ENCODE measurements around the gene ITGA3. TPM values are rescaled to one million over a fixed set of nuclear protein-coding genes. Genes with fewer than 3 reads are reported as not detected.

The ITGA3 gene
- total and polyA plus RNA-seq, 2 of the 13 experiments (the other 11 are each of a cell fraction or from before 2014, with no cell fraction given) = 0.48 to 0.69 TPM

- no peak for TF ChIP-seq RBM22 (optimal IDR thresholded peaks at IDR 0.05; ENCODE audit: low read length)
- no peak for TF ChIP-seq DZIP1 (CRISPR knock-in tag; IDR thresholded peaks at IDR 0.05)
- TF ChIP-seq SYNCRIP (IDR thresholded peaks at IDR 0.05; ENCODE audit: insufficient read depth, low read depth, low read length) = no peak
- TF ChIP-seq SNAI1 (CRISPR knock-in tag; IDR thresholded peaks at IDR 0.05; ENCODE audit: borderline replicate concordance) = no peak
- TF ChIP-seq EEA1 (CRISPR knock-in tag; IDR thresholded peaks at IDR 0.05; ENCODE audit: borderline replicate concordance) = no peak
- no peak; the same call in 1 of the 2 replicates for TF ChIP-seq NFYC (CRISPR knock-in tag; IDR thresholded peaks at IDR 0.05)
- no peak for TF ChIP-seq ZNF576 (CRISPR knock-in tag; IDR thresholded peaks at IDR 0.05)
- peak; percentile 63 for TF ChIP-seq RAD21 (CRISPR knock-in tag; IDR thresholded peaks at IDR 0.05)
- TF ChIP-seq ZSCAN9 (CRISPR knock-in tag; IDR thresholded peaks at IDR 0.05; ENCODE audit: borderline replicate concordance) = no peak
- no peak for TF ChIP-seq ZBTB39 (CRISPR knock-in tag; IDR thresholded peaks at IDR 0.05)
- TF ChIP-seq IRF9 (CRISPR knock-in tag; IDR thresholded peaks at IDR 0.05; ENCODE audit: borderline replicate concordance) = no peak
- no peak for TF ChIP-seq WIZ (CRISPR knock-in tag; IDR thresholded peaks at IDR 0.05)
- no peak for TF ChIP-seq ZNF547 (CRISPR knock-in tag; IDR thresholded peaks at IDR 0.05)
- TF ChIP-seq ZSCAN12 (CRISPR knock-in tag; IDR thresholded peaks at IDR 0.05) = no peak
- no peak for TF ChIP-seq PHB2 (IDR thresholded peaks at IDR 0.05; ENCODE audit: partially characterized antibody)
- no peak for TF ChIP-seq KDM6A (CRISPR knock-in tag; IDR thresholded peaks at IDR 0.05; ENCODE audit: low read depth)
- no peak for TF ChIP-seq PRDM10 (CRISPR knock-in tag; IDR thresholded peaks at IDR 0.05; ENCODE audit: low read depth)
- no peak for TF ChIP-seq CENPBD1 (CRISPR knock-in tag; IDR thresholded peaks at IDR 0.05; ENCODE audit: borderline replicate concordance, low read depth)
- TF ChIP-seq CBFB (CRISPR knock-in tag; IDR thresholded peaks at IDR 0.05) = no peak
- TF ChIP-seq TCF7L2 (IDR thresholded peaks at IDR 0.05; ENCODE audit: low read depth, low read length) = no peak
- TF ChIP-seq RELA (CRISPR knock-in tag; IDR thresholded peaks at IDR 0.05) = no peak
Observed at GRCh38 chr17:50114849-50115357, 59.0 kb downstream of the ITGA3 start (continued).
